HEK293T (cell line): Measurements from ENCODE around the gene CCR2.

Experiments used
- BHLHE40 ChIP-seq: fragments of 450-650 bp; IDR thresholded peaks from 2 replicates; pipeline ENCODE4 v1.6.1; 2016; ENCODE audit warnings: mild to moderate bottlenecking, moderate library complexity, borderline replicate concordance
- FOXA1 ChIP-seq: fragments of 450-650 bp; IDR thresholded peaks from 2 replicates; pipeline ENCODE4 v1.6.1; 2016; ENCODE audit warnings: mild to moderate bottlenecking
- FOXK2 ChIP-seq: fragments of 450-650 bp; IDR thresholded peaks from 2 replicates; pipeline ENCODE4 v1.6.1; 2016; ENCODE audit warnings: mild to moderate bottlenecking
- FOXM1 ChIP-seq: fragments of 450-650 bp; IDR thresholded peaks from 2 replicates; pipeline ENCODE4 v1.6.1; 2017; ENCODE audit warnings: mild to moderate bottlenecking, borderline replicate concordance
- HDGF ChIP-seq: fragments of 450-650 bp; IDR thresholded peaks from 2 replicates; pipeline ENCODE4 v1.6.1; 2017; ENCODE audit warnings: antibody characterized with exemption, borderline replicate concordance
- L3MBTL2 ChIP-seq: fragments of 450-650 bp; conservative IDR thresholded peaks from 2 replicates; pipeline ENCODE4 v1.6.1; 2016; ENCODE audit warnings: mild to moderate bottlenecking
- LEF1 ChIP-seq: fragments of 450-650 bp; IDR thresholded peaks from 2 replicates; pipeline ENCODE4 v1.6.1; 2017; ENCODE audit warnings: mild to moderate bottlenecking, borderline replicate concordance
- PKNOX1 ChIP-seq: fragments of 450-650 bp; IDR thresholded peaks from 2 replicates; pipeline ENCODE4 v1.6.1; 2016
- SP1 ChIP-seq: fragments of 450-650 bp; IDR thresholded peaks from 2 replicates; pipeline ENCODE4 v1.6.1; 2017
- SUZ12 ChIP-seq: fragments of 450-650 bp; IDR thresholded peaks from 2 replicates; pipeline ENCODE4 v1.6.1; 2016; ENCODE audit warnings: mild to moderate bottlenecking
- TARDBP ChIP-seq: fragments of 450-650 bp; IDR thresholded peaks from 2 replicates; pipeline ENCODE4 v1.6.1; 2016
- ZNF384 ChIP-seq: fragments of 450-650 bp; IDR thresholded peaks from 2 replicates; pipeline ENCODE4 v1.6.1; 2016

- TF ChIP-seq PKNOX1 = no peak
- TF ChIP-seq L3MBTL2 = no peak
- TF ChIP-seq BHLHE40 = no peak
- TF ChIP-seq SP1 = no peak
- TF ChIP-seq TARDBP = no peak
- TF ChIP-seq FOXK2 = no peak
- no peak for TF ChIP-seq ZNF384
- no peak for TF ChIP-seq FOXM1
- no peak for TF ChIP-seq SUZ12
- TF ChIP-seq HDGF = no peak
- no peak for TF ChIP-seq FOXA1
- no peak for TF ChIP-seq LEF1
Observed at GRCh38 chr3:46383211-46383950, 29.5 kb downstream of the CCR2 start.
